Measurements from ENCODE around the gene INPPL1.

The INPPL1 gene

DNA sequence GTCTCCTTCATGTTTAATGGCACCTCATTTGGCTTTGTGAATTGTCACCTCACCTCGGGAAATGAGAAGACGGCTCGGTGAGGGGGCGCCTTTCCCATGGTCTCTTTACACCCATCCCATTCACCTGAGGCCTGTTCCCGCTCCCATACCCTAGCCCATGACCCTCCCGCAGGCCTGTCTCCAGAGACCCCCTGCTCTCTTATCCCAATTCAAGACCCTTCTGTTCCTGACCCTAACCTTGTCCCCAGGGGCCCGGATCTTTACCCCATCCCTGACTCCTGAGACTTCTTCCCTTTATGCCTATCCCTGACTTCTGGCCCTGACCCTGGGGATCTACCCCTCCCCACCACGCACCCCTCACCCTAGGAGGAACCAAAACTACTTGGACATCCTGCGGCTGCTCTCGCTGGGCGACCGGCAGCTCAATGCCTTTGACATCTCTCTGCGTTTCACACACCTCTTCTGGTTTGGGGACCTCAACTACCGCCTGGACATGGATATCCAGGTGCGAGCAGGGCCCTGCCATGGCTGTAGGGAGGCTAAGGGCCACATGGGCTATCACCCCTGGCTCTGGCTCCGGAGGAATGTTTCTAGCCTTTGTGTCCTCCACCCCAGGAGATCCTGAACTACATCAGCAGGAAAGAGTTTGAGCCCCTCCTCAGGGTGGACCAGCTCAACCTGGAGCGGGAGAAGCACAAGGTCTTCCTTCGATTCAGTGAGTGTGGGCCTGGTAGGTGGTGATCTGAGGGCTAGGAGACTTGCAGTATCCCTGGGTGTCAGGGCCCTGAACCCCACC is 7.9 kb downstream of the INPPL1 start:
- DNase-seq (ENCODE audit: low spot score), result no peak

DNA sequence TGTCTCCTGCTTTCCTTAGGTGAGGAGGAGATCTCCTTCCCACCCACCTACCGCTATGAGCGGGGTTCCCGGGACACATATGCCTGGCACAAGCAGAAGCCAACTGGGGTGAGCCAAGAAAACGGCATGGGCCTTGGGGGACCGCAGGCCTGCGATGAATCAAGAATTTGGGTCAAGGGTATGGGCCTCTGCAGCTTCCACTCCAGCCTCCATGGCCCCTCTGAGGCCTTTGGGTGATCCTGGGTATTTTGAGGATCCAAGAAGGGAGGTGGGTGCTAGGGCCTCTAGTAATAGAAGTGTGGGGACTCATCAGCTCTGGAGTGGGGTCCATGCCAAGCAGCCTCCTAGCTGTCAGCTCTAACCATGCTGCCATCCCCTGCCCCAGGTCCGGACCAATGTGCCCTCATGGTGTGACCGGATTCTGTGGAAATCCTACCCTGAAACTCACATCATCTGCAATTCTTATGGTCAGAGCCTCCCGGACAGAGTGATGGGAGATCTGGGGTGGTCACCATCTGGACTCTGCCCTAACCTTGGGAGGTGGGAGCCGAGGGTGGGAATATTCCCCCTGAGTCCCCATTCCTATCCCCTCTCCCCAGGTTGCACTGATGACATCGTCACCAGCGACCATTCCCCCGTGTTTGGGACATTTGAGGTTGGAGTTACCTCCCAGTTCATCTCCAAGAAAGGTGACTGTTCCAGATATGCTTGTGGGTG is 8.6 kb downstream of the INPPL1 start:
- DNase-seq (ENCODE audit: low spot score), result no peak

DNA sequence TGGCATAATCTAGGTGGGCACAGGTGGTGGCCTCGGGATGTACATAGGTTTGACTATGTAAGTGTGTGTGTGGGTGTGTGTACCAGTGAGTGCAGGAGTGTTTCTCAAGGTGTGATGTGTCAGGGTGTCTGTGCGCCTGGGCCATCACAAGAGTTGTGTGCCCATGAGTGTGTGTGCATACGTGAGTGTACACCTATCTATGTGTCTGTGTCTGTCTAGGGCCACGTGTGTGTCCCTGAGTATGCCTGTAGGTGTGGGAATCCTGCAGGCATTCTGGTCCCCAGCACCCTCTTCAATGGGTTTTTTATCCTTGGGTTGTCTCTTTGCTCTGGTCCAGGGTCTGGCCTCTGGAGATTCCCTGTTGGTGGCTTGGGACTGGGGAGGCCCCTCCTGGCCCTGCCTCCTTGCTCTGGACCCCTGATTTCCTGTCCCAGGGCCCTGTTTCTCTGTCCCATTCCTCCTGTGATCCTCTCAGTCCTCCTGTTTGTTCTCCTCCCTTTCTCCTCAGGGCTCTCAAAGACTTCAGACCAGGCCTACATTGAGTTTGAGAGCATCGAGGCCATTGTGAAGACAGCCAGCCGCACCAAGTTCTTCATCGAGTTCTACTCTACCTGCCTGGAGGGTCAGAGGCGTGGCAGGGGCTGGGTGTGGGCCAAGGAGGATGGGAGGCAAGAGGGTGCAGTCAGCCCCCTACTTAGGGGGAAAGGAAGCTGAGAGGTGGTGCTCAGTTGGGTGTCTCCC is 9.4 kb downstream of the INPPL1 start:
- no peak for DNase-seq (ENCODE audit: low spot score)

DNA sequence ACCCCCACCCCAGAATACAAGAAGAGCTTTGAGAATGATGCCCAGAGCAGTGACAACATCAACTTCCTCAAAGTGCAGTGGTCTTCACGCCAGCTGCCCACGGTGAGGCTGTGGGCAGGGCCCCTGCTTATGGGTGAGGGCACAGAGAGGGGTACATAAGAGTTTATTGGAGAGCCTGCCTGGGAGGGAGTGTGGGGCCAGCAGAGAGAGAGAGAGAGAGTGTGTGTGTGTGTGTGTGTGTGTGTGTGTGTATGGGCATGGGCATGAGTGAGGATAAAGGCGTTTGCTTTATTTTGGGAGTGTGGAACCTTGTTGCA is 9.9 kb downstream of the INPPL1 start:
- DNase-seq (ENCODE audit: low spot score), result no peak

DNA sequence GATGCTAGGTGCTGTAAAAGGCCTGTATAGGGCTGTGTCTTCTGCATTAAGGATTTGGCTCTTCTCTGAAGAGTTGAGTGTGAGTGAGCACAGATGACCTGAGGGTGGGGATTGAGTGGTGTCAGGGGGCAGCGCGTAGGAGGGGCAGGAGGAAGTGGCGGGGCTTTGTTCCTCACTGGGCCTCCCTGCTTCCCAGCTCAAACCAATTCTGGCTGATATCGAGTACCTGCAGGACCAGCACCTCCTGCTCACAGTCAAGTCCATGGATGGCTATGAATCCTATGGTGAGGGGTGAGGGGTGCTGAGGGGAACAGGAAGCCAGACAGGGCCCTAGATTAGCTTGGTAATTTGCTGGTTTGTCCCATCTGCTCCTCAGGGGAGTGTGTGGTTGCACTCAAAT is 10.4 kb downstream of the INPPL1 start:
- DNase-seq (ENCODE audit: low spot score), result no peak

DNA sequence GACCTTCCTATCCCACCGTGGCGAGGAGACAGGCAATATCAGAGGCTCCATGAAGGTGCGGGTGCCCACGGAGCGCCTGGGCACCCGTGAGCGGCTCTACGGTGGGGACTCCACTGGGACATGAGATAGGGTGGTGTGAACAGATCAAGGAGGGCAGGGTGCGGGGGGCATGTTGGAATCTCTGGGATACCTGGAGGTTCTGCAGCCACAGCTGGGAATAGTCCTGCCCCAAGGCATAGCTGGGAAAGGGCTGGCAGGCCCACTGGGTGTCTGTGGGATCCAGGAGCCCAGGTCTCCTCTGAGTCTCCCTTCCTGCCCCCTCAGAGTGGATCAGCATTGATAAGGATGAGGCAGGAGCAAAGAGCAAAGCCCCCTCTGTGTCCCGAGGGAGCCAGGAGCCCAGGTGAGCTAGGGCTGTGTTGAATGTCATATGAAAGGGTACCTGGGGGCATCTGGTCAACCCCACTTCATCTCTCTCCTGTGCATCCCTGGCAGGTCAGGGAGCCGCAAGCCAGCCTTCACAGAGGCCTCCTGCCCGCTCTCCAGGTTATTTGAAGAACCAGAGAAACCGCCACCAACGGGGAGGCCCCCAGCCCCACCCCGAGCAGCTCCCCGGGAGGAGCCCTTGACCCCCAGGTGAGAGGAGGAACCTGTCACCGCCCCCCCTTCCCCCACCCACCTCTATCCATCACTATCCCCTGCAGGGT is 10.9 kb downstream of the INPPL1 start:
- DNase-seq (ENCODE audit: low spot score), result no peak

DNA sequence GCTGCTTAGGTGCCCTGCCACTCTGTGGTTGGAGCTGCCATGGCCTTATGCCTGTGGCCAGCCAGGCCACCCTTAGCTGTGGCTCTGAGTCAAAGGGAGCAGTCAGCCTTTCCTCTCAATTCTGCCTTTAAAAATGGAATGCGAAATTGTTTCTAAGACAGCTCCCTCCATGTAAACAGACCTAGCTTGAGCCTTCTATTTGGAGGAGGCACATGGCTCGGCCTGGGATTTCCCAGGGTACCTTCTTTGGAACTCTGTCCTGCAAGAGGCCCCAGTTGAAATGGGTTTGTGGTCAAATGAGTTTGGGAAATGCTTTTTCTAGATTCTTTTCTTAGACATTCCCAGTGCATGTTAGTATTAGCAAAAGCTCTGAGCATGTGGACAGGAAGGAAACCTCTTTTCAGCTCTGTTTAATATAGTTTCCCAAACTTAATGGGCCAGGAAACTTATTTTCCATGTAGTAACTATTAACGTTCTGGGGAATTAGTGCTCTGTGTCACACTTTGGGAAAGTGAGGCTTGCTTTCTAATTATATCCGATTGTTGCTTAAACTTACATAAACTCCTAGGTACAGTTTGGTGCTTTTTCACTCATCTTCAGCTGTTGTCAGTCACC is 11.6 kb downstream of the INPPL1 start:
- no peak for DNase-seq (ENCODE audit: low spot score)

DNA sequence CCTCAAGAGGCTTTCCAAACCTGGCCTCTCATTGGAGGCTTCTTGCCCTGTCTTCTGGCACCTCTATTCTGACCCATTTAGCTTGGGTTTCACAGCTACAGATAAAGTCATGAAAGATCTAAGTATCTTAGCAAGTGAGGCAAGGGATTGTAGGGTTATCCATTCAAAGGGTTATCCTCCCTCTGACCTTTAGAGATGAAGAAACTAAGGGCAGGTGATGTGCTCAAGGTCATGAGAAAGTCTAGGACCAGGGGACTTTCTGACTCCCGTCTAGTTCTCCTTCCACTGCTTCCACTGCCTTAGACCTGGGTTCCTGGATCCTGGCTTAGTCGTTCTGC is 12.2 kb downstream of the INPPL1 start:
- DNase-seq (ENCODE audit: low spot score), result no peak

DNA sequence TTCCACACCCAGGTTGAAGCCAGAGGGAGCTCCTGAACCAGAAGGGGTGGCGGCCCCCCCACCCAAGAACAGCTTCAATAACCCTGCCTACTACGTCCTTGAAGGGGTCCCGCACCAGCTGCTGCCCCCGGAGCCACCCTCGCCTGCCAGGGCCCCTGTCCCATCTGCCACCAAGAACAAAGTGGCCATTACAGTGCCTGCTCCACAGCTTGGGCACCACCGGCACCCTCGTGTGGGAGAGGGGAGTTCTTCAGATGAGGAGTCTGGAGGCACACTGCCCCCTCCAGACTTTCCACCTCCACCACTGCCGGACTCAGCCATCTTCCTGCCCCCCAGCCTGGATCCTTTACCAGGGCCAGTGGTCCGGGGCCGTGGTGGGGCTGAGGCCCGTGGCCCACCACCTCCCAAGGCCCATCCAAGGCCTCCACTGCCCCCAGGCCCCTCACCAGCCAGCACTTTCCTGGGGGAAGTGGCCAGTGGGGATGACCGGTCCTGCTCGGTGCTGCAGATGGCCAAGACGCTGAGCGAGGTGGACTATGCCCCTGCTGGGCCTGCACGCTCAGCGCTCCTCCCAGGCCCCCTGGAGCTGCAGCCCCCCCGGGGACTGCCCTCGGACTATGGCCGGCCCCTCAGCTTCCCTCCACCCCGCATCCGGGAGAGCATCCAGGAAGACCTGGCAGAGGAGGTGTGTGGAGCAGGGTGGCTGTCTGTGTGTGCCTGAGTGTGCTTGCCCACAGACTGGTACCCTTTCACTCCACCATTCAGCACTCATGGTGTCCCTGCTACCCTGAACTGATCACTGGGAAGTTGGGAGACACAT is 12.8 kb downstream of the INPPL1 start:
- DNase-seq (ENCODE audit: low spot score), result no peak

DNA sequence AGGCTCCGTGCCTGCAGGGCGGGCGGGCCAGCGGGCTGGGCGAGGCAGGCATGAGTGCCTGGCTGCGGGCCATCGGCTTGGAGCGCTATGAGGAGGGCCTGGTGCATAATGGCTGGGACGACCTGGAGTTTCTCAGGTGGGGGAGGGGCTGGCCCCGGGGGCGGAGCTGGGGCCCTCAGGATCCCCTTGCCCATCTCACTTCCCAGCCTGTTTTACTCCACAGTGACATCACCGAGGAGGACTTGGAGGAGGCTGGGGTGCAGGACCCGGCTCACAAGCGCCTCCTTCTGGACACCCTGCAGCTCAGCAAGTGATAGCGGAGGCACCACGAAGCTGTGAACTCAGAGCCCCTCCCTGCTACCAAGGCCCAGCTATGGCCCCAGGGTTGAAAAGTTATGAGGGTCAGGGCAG is 13.5 kb downstream of the INPPL1 start:
- peak; percentile 76 for DNase-seq (ENCODE audit: low spot score)

DNA sequence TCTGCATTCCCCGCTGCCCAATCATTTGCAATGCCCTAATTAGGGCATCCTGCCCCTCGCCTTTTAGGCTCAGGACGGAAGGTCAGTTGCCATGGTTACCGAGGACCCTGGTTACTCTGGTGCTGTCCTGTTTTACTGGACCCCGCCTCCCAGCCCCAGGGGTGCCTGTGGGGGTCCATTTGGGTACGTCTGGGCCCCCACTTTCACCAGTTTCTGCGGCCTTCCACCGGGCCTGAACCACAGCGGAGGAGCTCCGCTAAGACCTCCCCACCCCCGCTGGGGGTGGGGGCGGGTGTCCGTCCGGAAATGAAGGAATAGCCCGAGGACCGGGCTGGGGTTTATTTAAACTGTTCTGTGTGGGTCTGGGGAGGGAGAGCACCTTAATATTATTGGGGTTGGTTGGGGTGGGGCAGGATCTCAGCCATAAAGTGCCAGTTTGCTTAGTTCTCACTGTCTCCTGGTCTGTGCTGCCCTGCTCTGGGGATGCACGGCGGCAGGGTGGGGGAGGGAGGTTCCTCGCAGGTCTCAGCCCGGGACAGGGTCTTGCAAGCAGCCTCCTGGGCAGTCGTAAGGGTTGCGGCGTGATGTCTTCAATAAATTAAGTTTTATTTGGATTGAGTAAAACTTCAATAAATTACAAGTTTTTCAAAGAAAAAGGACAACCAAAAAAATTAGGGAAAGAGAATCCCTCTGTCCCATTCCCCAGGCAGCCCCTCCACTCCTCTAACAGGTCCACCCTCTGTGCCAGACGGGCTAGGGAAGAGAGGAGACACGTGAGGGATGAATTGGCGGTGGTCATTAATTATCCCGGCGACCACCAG is 14.1 kb downstream of the INPPL1 start:
- DNase-seq (ENCODE audit: low spot score), result no peak

DNA sequence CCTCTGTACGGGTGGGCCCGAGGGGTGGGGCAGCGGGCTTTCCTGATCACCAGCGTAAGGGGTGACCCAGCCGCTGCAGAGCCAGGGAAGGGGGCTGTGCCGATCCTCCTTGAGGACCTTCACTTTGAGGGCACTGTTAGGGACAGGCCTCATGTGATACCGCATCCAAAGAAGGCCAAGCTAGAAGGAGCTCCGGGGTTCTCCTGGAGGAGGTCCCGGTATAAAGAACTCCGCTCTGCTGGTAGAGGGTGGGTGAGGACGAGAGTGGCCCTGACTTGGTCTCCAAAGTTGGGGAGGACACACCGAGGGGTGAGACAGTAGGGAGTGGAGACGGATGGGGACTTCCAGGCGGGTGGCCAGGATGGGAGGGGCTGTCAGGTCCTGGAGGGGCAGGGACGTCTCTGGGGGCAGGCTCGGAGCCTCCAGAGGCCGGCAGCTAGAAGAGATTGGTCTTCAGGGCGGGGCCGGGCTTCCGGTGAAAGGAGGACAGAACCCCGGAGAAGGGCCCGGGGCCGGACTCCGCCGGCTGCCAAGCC is 14.8 kb downstream of the INPPL1 start:
- DNase-seq (ENCODE audit: low spot score), result no peak

DNA sequence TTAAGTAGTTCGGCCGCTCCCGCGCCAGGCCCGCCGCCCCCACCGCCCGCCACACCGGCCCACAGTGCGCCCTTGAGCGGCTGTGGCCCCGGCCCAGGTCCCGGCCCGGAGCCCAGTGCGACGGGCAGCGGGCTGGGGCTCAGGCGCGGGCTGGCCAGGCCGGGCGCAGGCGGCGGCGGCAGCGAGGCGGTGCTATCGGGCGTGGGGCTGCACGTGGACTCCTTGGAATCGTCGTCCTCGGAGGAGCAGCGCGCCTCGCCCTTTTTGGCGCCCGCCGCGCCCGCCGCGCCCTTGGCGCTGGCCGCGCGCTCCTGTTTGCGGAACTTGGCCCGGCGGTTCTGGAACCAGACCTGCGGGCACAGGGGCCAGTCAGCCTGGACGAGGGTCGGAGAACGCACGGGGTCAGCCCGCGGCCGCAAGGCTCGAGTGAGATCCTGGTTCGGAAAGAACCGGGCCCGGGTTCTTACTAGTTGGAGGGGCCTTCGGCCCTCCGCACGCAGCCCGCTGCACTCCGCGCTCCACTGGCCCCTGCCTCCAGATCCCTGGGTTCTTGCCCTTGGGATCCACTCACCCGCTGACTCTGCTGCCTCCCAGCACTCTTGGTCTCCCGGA is 15.4 kb downstream of the INPPL1 start:
- DNase-seq (ENCODE audit: low spot score), result no peak

DNA sequence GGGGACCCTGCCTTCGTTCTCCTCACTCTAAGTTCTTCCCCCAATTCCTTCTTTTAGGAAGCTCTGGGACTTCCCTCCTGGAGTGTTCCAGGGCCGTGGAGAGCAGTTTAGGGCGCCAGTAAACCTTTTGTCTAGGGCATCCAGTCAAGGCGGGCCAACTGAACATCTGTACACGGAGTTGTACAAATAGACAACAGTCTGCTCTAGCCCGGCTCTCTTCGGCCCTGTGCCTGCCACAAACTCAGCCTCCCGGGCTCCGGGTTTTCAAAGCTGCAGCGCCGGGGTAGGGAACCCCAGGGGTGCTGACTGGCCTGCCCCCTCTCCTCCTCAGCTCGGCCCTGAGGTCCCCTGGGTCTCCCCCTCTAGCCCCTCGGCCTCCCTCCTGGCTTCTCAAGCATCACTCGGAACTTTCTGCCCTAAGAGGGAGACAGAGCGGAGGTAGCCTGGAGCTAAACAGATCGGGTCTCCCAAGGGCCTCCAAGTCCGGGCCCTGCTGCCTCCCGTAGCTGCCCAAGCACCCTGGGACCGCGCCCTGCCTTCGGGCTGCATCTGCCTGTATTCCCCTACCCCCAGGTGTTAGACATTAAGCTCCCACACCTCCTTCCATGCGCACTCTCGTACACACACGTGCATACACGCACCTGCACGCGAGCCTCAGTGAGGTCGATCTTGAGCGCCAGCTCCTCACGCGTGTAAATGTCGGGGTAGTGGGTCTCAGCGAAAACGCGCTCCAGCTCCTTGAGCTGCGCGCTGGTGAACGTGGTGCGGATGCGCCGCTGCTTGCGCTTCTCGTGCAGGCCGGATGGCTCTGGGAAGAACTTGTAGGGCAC is 16.1 kb downstream of the INPPL1 start:
- no peak for DNase-seq (ENCODE audit: low spot score)

DNA sequence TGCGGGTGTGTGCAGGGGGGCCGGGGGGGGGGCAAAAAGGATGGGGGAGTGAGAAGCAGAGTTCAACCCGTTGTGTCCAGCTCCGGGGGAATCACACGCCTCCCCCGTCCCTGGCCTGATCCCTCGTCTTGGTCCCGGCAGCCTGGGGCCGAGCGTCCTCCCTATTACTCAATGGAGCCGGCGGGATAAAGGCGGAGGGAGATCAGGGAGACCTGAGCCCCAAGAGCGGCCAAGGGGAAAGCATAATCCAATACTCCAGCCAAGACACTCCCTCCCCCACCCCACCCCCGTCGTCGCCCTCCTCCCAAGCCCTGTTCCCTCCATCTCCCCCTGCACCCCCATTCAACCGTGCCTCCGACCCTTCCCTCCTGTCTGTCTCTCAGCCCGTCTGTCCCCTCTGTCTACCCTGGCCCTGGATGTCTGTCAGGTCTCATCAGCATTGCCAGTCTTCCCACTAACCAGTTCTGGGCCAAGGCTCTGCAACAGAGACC is 16.8 kb downstream of the INPPL1 start:
- DNase-seq (ENCODE audit: low spot score), result no peak

DNA sequence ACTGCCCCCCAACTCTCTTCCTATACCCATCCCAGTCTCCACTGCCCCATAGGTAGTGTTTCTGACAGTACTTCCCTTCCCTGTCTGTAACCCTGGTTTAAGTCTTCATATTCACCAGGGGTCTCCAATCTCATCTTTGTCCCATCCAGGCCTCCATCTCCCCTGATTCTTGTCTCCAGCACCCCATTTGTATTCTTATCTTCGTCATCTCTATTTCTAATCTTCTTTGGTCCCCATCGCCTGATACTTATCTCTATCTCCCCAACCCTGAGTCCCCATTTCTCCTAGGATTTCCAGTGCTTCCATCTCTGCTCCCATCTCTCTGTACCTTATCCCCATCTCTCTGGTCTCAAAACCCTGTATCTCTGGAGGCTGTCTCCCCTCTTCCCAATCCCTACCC is 17.6 kb downstream of the INPPL1 start:
- no peak for DNase-seq (ENCODE audit: low spot score)

DNA sequence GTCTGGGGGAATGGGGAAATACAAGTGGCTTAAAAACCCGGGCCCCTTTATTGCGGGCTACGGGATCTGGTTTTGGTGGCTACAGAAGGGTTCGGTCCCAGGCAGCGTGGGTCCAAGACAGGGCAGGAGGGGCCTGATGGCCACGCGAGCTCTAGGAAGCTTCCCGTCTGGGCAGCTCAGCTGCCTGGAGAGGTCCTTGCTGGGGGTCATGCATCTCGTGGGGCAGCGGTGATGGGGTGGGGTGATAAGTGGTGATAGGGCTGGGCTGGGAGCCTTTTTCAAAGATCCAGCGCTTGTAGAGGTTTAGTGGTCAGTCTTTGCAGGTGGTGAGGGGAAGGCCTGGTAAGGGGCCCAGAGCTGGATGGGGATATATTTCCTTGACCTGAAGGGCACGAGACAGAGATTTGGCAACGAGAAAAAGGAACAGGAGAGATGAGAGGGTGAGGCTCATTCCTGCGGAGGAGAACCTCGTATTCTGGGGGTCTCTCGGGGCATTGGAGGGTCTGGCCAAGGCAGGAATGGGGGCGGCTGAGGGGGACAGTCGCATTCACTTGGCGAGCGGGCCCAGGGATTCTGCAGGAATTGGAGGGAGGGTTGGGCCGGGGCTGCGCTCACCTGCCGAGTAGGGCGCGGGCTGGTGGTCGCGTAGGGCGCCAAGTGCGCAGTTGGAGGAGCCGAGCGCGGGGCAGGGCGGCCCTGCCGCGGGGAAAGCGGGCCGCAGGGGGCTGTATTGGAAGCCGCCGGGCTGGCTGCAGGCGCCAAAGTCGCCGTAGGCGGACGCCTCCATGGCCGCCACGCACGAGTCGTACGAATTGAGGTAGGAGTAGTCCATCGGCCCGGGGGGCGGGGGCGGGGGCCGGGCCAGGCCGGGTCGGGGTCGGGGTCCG is 18.8 kb downstream of the INPPL1 start:
- DNase-seq (ENCODE audit: low spot score), result no peak

DNA sequence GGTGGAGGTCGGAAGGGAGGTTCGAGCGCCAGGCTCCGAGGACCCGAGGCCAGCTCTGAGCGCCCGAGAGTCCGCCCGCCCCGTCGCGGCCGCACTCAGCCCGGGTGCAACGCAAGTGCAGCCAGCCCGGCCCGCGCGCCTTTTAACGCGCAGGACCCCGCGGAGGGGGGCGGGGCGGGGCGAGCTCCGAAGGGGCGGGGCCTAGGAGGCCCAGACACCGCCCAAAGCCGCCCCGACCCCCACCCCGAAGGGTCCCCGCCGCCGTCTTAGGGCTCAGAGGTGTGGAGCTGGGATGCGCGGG is 19.4 kb downstream of the INPPL1 start, which contains the start of gene PHOX2A:
Gene PHOX2A, minus strand, starts transcription at position 117 of the 301 bp plus-strand sequence. CDS start 172 bp downstream, outside the sequence.
- no peak for DNase-seq (ENCODE audit: low spot score)
